Heart left ventricle (tissue), 13 donors: ENCODE data around the gene RNF149.

ENCODE experiments used
- POLR2A ChIP-seq, 2 donors: fragments of 450-650 bp; IDR thresholded peaks; one replicate each; pipeline ENCODE4 v1.6.1; 2017; ENCODE audit warnings: antibody characterized with exemption in 2 of 2, mild to moderate bottlenecking in 2 of 2, moderate library complexity in 2 of 2
- TF ChIP-seq, protein P1 (sequence below), 12 donors: fragments of 200-600 bp; sonication (generic) in 4 of 12; IDR thresholded peaks; one replicate each; pipeline versions ENCODE4 v1.5.0 to v1.8.0; 2018 to 2022; ENCODE audit warnings: antibody characterized with exemption in 12 of 12, mild to moderate bottlenecking in 5 of 12
- donor health status: ischemic (EF 13 %, LVEDD 7.1; RV severe dilation, severe dysfunction).
- donor health status: DM: no; HTN: yes; CAD: no.
- donor health status: DM: no; HTN: no; CAD: no.
- donor health status: ischemic (EF 25% LVEDD 6.9; RV normal size, moderate dysfunction).
- donor health status: ischemic (EF 25% LVEDD 5.7; RV mildly dilated, moderate dysfunction).
- donor health status: ischemic (EF 35%, LVEDD 5.7; RV mildly dilated, moderate dysfunction).
- donor health status: nonischemic (EF 11% LVEDD 7.7; RV severe dilation, severe dysfunction).
- donor health status: DM: yes; HTN: yes; CAD: no.
- donor health status: PGD.
- donor health status: ischemic (EF 29% LVEDD 5.4; RV normal size, mild dysfunction).
- donor health status: nonischemic (EF 23%, LVEDD 6.1; RV moderate dilation, normal function).

GRCh38 chr2:101339266-101339880 lies 30.9 kb upstream of the RNF149 start:
- TF ChIP-seq, protein P1, sequence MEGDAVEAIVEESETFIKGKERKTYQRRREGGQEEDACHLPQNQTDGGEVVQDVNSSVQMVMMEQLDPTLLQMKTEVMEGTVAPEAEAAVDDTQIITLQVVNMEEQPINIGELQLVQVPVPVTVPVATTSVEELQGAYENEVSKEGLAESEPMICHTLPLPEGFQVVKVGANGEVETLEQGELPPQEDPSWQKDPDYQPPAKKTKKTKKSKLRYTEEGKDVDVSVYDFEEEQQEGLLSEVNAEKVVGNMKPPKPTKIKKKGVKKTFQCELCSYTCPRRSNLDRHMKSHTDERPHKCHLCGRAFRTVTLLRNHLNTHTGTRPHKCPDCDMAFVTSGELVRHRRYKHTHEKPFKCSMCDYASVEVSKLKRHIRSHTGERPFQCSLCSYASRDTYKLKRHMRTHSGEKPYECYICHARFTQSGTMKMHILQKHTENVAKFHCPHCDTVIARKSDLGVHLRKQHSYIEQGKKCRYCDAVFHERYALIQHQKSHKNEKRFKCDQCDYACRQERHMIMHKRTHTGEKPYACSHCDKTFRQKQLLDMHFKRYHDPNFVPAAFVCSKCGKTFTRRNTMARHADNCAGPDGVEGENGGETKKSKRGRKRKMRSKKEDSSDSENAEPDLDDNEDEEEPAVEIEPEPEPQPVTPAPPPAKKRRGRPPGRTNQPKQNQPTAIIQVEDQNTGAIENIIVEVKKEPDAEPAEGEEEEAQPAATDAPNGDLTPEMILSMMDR (IDR thresholded peaks at IDR 0.05) = no peak
- no peak for TF ChIP-seq POLR2A (IDR thresholded peaks at IDR 0.05)
